Measurements from ENCODE around the gene FBXO42. TPM values are rescaled to one million over a fixed set of nuclear protein-coding genes. Genes with fewer than 3 reads are reported as not detected.

FBXO42 gene
- total RNA-seq, 4 donors from 2014 or later: 40.1 to 68.3 (median 58.1) TPM

GRCh38 chr1:16251381-16251780 lies 100.9 kb downstream of the FBXO42 start:
- intact Hi-C loops (cut with DNase I; ENCODE audit: low total_unique reads): no loop called here
- no peak for TF ChIP-seq POLR2A (IDR thresholded peaks at IDR 0.05)
- TF ChIP-seq CTCF (IDR thresholded peaks at IDR 0.05): no peak
- 82 to 88% methylated on average over 10 of the region's 10 CpGs for WGBS, 2 donors
- DNase-seq (ENCODE audit: low spot score in 2 of 2): peak in 1 of 2 donors; percentile 80
- H3K4me3 ChIP-seq (ENCODE audit: low read depth, poor library complexity, severe bottlenecking): no peak overlapping the region

- intact Hi-C loops (cut with DNase I; ENCODE audit: low total_unique reads): no loop called here
These were observed 101.6 kb downstream of the FBXO42 start for GRCh38 chr1:16250524-16251251.

GRCh38 chr1:16249596-16250241 lies 102.6 kb downstream of the FBXO42 start:
- 45 to 47% methylated on average over 3 of the region's 3 CpGs for WGBS, 2 donors
- DNase-seq (ENCODE audit: low spot score in 2 of 2): peak; percentile 80 to 88
- intact Hi-C loops (cut with DNase I; ENCODE audit: low total_unique reads): no loop called here

More at GRCh38 chr1:16250524-16251251, 101.6 kb downstream of the FBXO42 start:
- WGBS, 2 donors: 76 to 77% methylated on average over 15 of the region's 15 CpGs
- no peak overlapping the region for H3K4me3 ChIP-seq (ENCODE audit: low read depth, poor library complexity, severe bottlenecking)
- DNase-seq (ENCODE audit: low spot score in 2 of 2): peak in 1 of 2 donors; percentile 80
- no peak for TF ChIP-seq POLR2A (IDR thresholded peaks at IDR 0.05)
- TF ChIP-seq CTCF (IDR thresholded peaks at IDR 0.05): no peak

GRCh38 chr1:16248603-16249516 lies 103.4 kb downstream of the FBXO42 start:
- WGBS, 2 donors: 19 to 21% methylated on average over 7 of the region's 7 CpGs
- peak; percentile 84 to 95 for DNase-seq (ENCODE audit: low spot score in 2 of 2)
- TF ChIP-seq POLR2A (IDR thresholded peaks at IDR 0.05) (no peak), CTCF (IDR thresholded peaks at IDR 0.05) (no peak)
- H3K4me3 ChIP-seq (ENCODE audit: low read depth, poor library complexity, severe bottlenecking): no peak overlapping the region
- intact Hi-C loops (cut with DNase I; ENCODE audit: low total_unique reads): no loop called here

More at GRCh38 chr1:16249596-16250241, 102.6 kb downstream of the FBXO42 start:
- H3K4me3 ChIP-seq (ENCODE audit: low read depth, poor library complexity, severe bottlenecking): no peak overlapping the region
- no peak for TF ChIP-seq POLR2A (IDR thresholded peaks at IDR 0.05)
- TF ChIP-seq CTCF (IDR thresholded peaks at IDR 0.05): no peak

GRCh38 chr1:16248007-16248436 lies 104.3 kb downstream of the FBXO42 start:
- 62 to 79% methylated on average over 8 of the region's 8 CpGs for WGBS, 2 donors
- no peak overlapping the region for H3K4me3 ChIP-seq (ENCODE audit: low read depth, poor library complexity, severe bottlenecking)
- peak in 1 of 2 donors; percentile 76 for DNase-seq (ENCODE audit: low spot score in 2 of 2)
- no peak for TF ChIP-seq CTCF (IDR thresholded peaks at IDR 0.05)
- TF ChIP-seq POLR2A (IDR thresholded peaks at IDR 0.05): no peak
- intact Hi-C loops (cut with DNase I; ENCODE audit: low total_unique reads): no loop called here
